ENCODE results near the gene PPP1R37.

Gene PPP1R37

GRCh38 chr19:45078390-45079062 is 14.5 kb upstream of the PPP1R37 start:
- H3K27me3 ChIP-seq: no peaks in the 10 kb centered on the region
- peak overlapping the region; percentile 98 for H3K4me2 ChIP-seq
- H3K27ac ChIP-seq: peak overlapping the region; percentile 94
- no peaks in the 10 kb centered on the region for H3K9me3 ChIP-seq
- peak overlapping the region; percentile 96 for H3K9ac ChIP-seq
- H3K4me1 ChIP-seq: peaks cover 73% of the 10 kb centered on the region
- H3K36me3 ChIP-seq: peaks cover 38% of the 10 kb centered on the region
- H3K4me3 ChIP-seq: peak overlapping the region; percentile 87
- peaks cover 53% of the 10 kb centered on the region for H4K20me1 ChIP-seq
- no peak for TF ChIP-seq Cebpa-rat (IDR thresholded peaks at IDR 0.05)

GRCh38 chr19:45079063-45079910 is 13.7 kb upstream of the PPP1R37 start, which contains the start of gene GEMIN7:
GEMIN7 (plus strand) TSS chr19:45079260; CDS start chr19:45090115, 10,855 bp downstream.
- Histone ChIP-seq H3K27ac (peak within 1 kb of the TSS; percentile 94), H3K9ac (peak within 1 kb of the TSS; percentile 96), H3K27me3 (no peaks in the 10 kb centered on the region), H3K4me1 (peaks cover 66% of the 10 kb centered on the region), H3K9me3 (no peaks in the 10 kb centered on the region), H3K4me2 (peak within 1 kb of the TSS; percentile 98), H3K4me3 (peak within 1 kb of the TSS; percentile 87), H4K20me1 (peaks cover 47% of the 10 kb centered on the region), H3K36me3 (peaks cover 35% of the 10 kb centered on the region)
- no peak for TF ChIP-seq Cebpa-rat (IDR thresholded peaks at IDR 0.05)

- Histone ChIP-seq H3K9ac (peak overlapping the region; percentile 96), H3K4me1 (peaks cover 59% of the 10 kb centered on the region), H3K4me3 (peak overlapping the region; percentile 87), H3K27ac (peak overlapping the region; percentile 94), H4K20me1 (peaks cover 47% of the 10 kb centered on the region), H3K4me2 (peak overlapping the region; percentile 98), H3K9me3 (no peaks in the 10 kb centered on the region), H3K27me3 (no peaks in the 10 kb centered on the region), H3K36me3 (peaks cover 36% of the 10 kb centered on the region)
- TF ChIP-seq Cebpa-rat (IDR thresholded peaks at IDR 0.05): no peak
Observed at GRCh38 chr19:45079911-45080370, 13.0 kb upstream of the PPP1R37 start.

GRCh38 chr19:45082170-45082569 is 10.8 kb upstream of the PPP1R37 start:
- Histone ChIP-seq H3K4me1 (peaks cover 51% of the 10 kb centered on the region), H3K9ac (no peak overlapping the region), H4K20me1 (peaks cover 62% of the 10 kb centered on the region), H3K9me3 (no peaks in the 10 kb centered on the region), H3K4me2 (0 out of 2 replicates have a peak overlapping the region, but pooled peaks have one; percentile 98), H3K36me3 (peaks cover 50% of the 10 kb centered on the region), H3K27ac (no peak overlapping the region), H3K27me3 (no peaks in the 10 kb centered on the region), H3K4me3 (no peak overlapping the region)
- no peak for TF ChIP-seq Cebpa-rat (IDR thresholded peaks at IDR 0.05)

- Histone ChIP-seq H3K36me3 (peaks cover 86% of the 10 kb centered on the region), H4K20me1 (peaks cover 69% of the 10 kb centered on the region), H3K4me2 (no peak overlapping the region), H3K4me3 (no peak overlapping the region), H3K9me3 (no peaks in the 10 kb centered on the region), H3K27me3 (no peaks in the 10 kb centered on the region), H3K27ac (no peak overlapping the region), H3K4me1 (peaks cover 33% of the 10 kb centered on the region), H3K9ac (no peak overlapping the region)
- TF ChIP-seq Cebpa-rat (IDR thresholded peaks at IDR 0.05): no peak
Observed at GRCh38 chr19:45086480-45086879, 6.5 kb upstream of the PPP1R37 start.

GRCh38 chr19:45087531-45087930 is 5.4 kb upstream of the PPP1R37 start:
- TF ChIP-seq Cebpa-rat (IDR thresholded peaks at IDR 0.05): no peak
- Histone ChIP-seq H3K9ac (peak overlapping the region; percentile 26; the same call in 1 of the 2 replicates), H3K4me2 (peak overlapping the region; percentile 21), H3K36me3 (peaks cover 76% of the 10 kb centered on the region), H3K27ac (peak overlapping the region; percentile 47), H3K4me3 (no peak overlapping the region), H3K4me1 (peaks cover 22% of the 10 kb centered on the region), H4K20me1 (peaks cover 58% of the 10 kb centered on the region), H3K9me3 (no peaks in the 10 kb centered on the region), H3K27me3 (no peaks in the 10 kb centered on the region)

GRCh38 chr19:45090034-45090433 is 2.9 kb upstream of the PPP1R37 start:
- peaks cover 62% of the 10 kb centered on the region for H3K36me3 ChIP-seq
- H3K4me3 ChIP-seq: no peak overlapping the region
- H4K20me1 ChIP-seq: peaks cover 59% of the 10 kb centered on the region
- no peak for TF ChIP-seq Cebpa-rat (IDR thresholded peaks at IDR 0.05)
- no peaks in the 10 kb centered on the region for H3K27me3 ChIP-seq
- no peaks in the 10 kb centered on the region for H3K9me3 ChIP-seq
- no peak overlapping the region for H3K9ac ChIP-seq
- peaks cover 33% of the 10 kb centered on the region for H3K4me1 ChIP-seq
- H3K4me2 ChIP-seq: no peak overlapping the region
- no peak overlapping the region for H3K27ac ChIP-seq

GRCh38 chr19:45090606-45091005 is 2.4 kb upstream of the PPP1R37 start:
- TF ChIP-seq Cebpa-rat (IDR thresholded peaks at IDR 0.05): no peak
- H3K4me2 ChIP-seq: 0 out of 2 replicates have a peak overlapping the region, but pooled peaks have one; percentile 93

GRCh38 chr19:45091031-45091923 is 1.7 kb upstream of the PPP1R37 start:
- Histone ChIP-seq H3K9ac (peak overlapping the region; percentile 100), H4K20me1 (peaks cover 63% of the 10 kb centered on the region), H3K36me3 (peaks cover 66% of the 10 kb centered on the region), H3K9me3 (no peaks in the 10 kb centered on the region), H3K27me3 (no peaks in the 10 kb centered on the region), H3K27ac (peak overlapping the region; percentile 100), H3K4me3 (peak overlapping the region; percentile 95), H3K4me2 (peak overlapping the region; percentile 93), H3K4me1 (peaks cover 45% of the 10 kb centered on the region)
- TF ChIP-seq Cebpa-rat (IDR thresholded peaks at IDR 0.05): no peak

More at GRCh38 chr19:45090606-45091005, 2.4 kb upstream of the PPP1R37 start:
- H3K27ac ChIP-seq: no peak overlapping the region
- H3K4me3 ChIP-seq: no peak overlapping the region
- peaks cover 62% of the 10 kb centered on the region for H3K36me3 ChIP-seq
- H3K9ac ChIP-seq: no peak overlapping the region
- H4K20me1 ChIP-seq: peaks cover 60% of the 10 kb centered on the region
- H3K9me3 ChIP-seq: no peaks in the 10 kb centered on the region
- H3K4me1 ChIP-seq: peaks cover 38% of the 10 kb centered on the region
- no peaks in the 10 kb centered on the region for H3K27me3 ChIP-seq

All from BLaER1 (cell line).